ENCODE results near the gene TTLL3. TPM values are rescaled to one million over a fixed set of nuclear protein-coding genes. Genes with fewer than 3 reads are reported as not detected.

TTLL3 gene
- total and polyA plus RNA-seq, 2 of the 4 experiments (the other 2 are of a cell fraction) = 6.8 to 43.4 TPM

DNA sequence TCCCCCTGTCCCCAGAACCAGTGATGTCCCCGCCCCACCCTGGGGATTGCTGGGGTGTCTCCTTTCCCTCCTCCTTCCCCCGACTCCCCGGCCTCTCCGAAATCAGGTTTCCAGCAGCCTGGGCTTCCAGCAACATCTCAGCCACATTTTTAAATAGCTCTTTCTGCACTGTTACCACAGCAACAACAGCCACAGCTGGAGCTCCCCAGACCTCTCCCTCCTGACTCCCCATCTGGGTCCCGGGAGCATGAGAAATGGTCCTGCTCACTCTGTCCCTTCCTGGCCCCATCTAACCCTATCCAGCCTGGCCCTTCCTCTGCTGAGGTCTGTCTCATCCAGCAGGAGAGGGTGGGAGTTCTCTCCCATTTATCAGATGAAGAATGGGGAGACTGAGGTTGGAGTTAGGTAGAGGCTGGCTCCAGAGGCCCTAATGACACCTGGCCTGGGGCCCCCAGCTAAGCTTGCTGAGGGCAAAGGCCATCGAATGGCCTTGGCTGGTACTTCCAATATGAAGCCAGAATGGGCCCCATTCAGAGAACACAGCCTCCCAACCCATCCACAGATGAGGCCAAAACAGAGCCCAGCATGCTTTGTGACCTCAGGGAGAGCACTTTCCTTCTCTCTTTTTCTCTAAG lies 41.8 kb upstream of the TTLL3 start:
- H3K18ac ChIP-seq (ENCODE audit: low read depth, low read length) = no peak overlapping the region
- peaks cover 1% of the 10 kb centered on the region; the same call in 1 of the 2 replicates for H3K36me3 ChIP-seq (ENCODE audit: control insufficient read depth, insufficient read depth, low read length)
- H4K8ac ChIP-seq (ENCODE audit: low read depth in 2 of 2, low read length in 2 of 2) = peak overlapping the region in 1 of 2 experiments; percentile 4; a peak in 1 of 4 replicates
- peak overlapping the region; percentile 31; the same call in 1 of the 2 replicates for H2AK5ac ChIP-seq (ENCODE audit: low read depth, low read length)
- peak overlapping the region; percentile 87 for H2AK9ac ChIP-seq (replicated peaks; ENCODE audit: low read depth, low read length, poor library complexity)
- WGBS, 2 experiments (ENCODE audit: extremely low coverage in 2 of 2, insufficient read length in 1 of 2) = 59% methylated on average over 3 of the region's 6 CpGs; no CpG with 5 or more reads in 1 of the 2 experiments
- H3K27ac ChIP-seq (ENCODE audit: insufficient read depth, low read length) = no peak overlapping the region
- H3K4ac ChIP-seq (ENCODE audit: low read depth, low read length) = peak overlapping the region; percentile 63; the same call in 1 of the 2 replicates
- no peak overlapping the region for H4K5ac ChIP-seq (ENCODE audit: low read depth, low read length)
- no peaks in the 10 kb centered on the region for H3K9me3 ChIP-seq (ENCODE audit: control insufficient read depth, insufficient read depth, low read length)
- peak overlapping the region; percentile 66 for H3K23ac ChIP-seq (ENCODE audit: low read depth, low read length)
- H3K79me1 ChIP-seq (ENCODE audit: low read depth in 1 of 2, low read length in 2 of 2) = peaks cover 16 to 49% of the 10 kb centered on the region in 2 experiments
- TF ChIP-seq, protein P1, sequence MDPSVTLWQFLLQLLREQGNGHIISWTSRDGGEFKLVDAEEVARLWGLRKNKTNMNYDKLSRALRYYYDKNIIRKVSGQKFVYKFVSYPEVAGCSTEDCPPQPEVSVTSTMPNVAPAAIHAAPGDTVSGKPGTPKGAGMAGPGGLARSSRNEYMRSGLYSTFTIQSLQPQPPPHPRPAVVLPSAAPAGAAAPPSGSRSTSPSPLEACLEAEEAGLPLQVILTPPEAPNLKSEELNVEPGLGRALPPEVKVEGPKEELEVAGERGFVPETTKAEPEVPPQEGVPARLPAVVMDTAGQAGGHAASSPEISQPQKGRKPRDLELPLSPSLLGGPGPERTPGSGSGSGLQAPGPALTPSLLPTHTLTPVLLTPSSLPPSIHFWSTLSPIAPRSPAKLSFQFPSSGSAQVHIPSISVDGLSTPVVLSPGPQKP (IDR thresholded peaks at IDR 0.05; ENCODE audit: borderline replicate concordance, low read depth, low read length) = no peak
- TF ChIP-seq NFE2L2 (IDR thresholded peaks at IDR 0.05; ENCODE audit: low read depth, low read length) (no peak), CHD1 (IDR thresholded peaks at IDR 0.05; ENCODE audit: low read depth, low read length) (no peak), FOS (IDR thresholded peaks at IDR 0.05; ENCODE audit: low read depth, low read length) (no peak), SMC3 (IDR thresholded peaks at IDR 0.05; ENCODE audit: low read depth, low read length) (no peak), RAD21 (IDR thresholded peaks at IDR 0.05; ENCODE audit: low read length) (no peak), MAFK (IDR thresholded peaks at IDR 0.05; ENCODE audit: low read depth, low read length) (no peak), MAZ (IDR thresholded peaks at IDR 0.05; ENCODE audit: borderline replicate concordance, low read depth, low read length) (no peak), POLR2A (IDR thresholded peaks at IDR 0.05; ENCODE audit: low read depth, low read length) (no peak), MXI1 (IDR thresholded peaks at IDR 0.05; ENCODE audit: borderline replicate concordance, low read depth, low read length) (no peak)
- H4K91ac ChIP-seq (ENCODE audit: insufficient read depth, low read depth, low read length) = no peak overlapping the region
- no peaks in the 10 kb centered on the region for H3K27me3 ChIP-seq (ENCODE audit: control insufficient read depth, insufficient read depth, low read length)
- POLR2A ChIA-PET (ENCODE audit: unreplicated experiment) = interaction anchor here (0.5 kb wide), 1 partner anchor 513 kb away, joined by 3 read pairs; no protein-coding TSS in a partner anchor
- peak overlapping the region; percentile 63 for H3K9ac ChIP-seq (ENCODE audit: low read depth, low read length)
- H2BK20ac ChIP-seq (ENCODE audit: low read depth, low read length) = no peak overlapping the region
- H3K4me1 ChIP-seq (ENCODE audit: control insufficient read depth, insufficient read depth, low read length) = peaks cover 27% of the 10 kb centered on the region
- in situ Hi-C loops (cut with MboI; ENCODE audit: low sequenced_read_pairs) = no loop called here
- dilution Hi-C loops (cut with HindIII; ENCODE audit: low sequenced_read_pairs, unreplicated experiment) = no loop called here
- peak overlapping the region; percentile 29; the same call in 1 of the 2 replicates for H3K14ac ChIP-seq (replicated peaks; ENCODE audit: low read depth, low read length)
- H3K4me3 ChIP-seq (ENCODE audit: insufficient read depth, low read depth, low read length) = no peak overlapping the region
- intact Hi-C loops (cut with micrococcal nuclease) = no loop called here
- CTCF ChIA-PET = no interaction called here
- no peak overlapping the region for H2BK5ac ChIP-seq (ENCODE audit: low read depth, low read length, poor library complexity, severe bottlenecking)
- no peak overlapping the region; the same call in 1 of the 2 replicates for H3K4me2 ChIP-seq (ENCODE audit: low read depth, low read length)
- no peak for DNase-seq
- no peak for ATAC-seq (ENCODE audit: low read depth)
- H2BK15ac ChIP-seq (ENCODE audit: low read depth, low read length) = no peak overlapping the region
- H2AFZ ChIP-seq (replicated peaks; ENCODE audit: low read length, poor library complexity) = no peak overlapping the region
- peaks cover 28% of the 10 kb centered on the region for H3K9me1 ChIP-seq (ENCODE audit: insufficient read depth, low read length)
- H2BK120ac ChIP-seq (ENCODE audit: low read depth, low read length) = peak overlapping the region; percentile 25; the same call in 1 of the 2 replicates
- peaks cover 8% of the 10 kb centered on the region; the same call in 1 of the 2 replicates for H4K20me1 ChIP-seq (ENCODE audit: insufficient read depth, low read length)
- H3K56ac ChIP-seq (ENCODE audit: extremely low read depth, insufficient read depth, low read length) = no peak overlapping the region
- no TSS peak for BruUV-seq (replicated peaks)
